Chondrocyte (in vitro differentiated cells): ENCODE data around the gene KCNQ1. TPM values are rescaled to one million over a fixed set of nuclear protein-coding genes. Genes with fewer than 3 reads are reported as not detected.

Experiments
- DNase-seq: peaks from one replicate; pipeline ENCODE4 v3.0.0; 2021; ENCODE audit warnings: mixed read lengths, low spot score
- H3K27ac Mint-ChIP-seq: one replicate; pipeline ENCODE4 v1.8.0; 2021; ENCODE audit warnings: mild to moderate bottlenecking, moderate library complexity, mixed read lengths; ENCODE audit not compliant: unreplicated experiment
- H3K27me3 Mint-ChIP-seq: 2 replicates; pipeline ENCODE4 v1.8.0; 2021; ENCODE audit warnings: low read depth, mixed read lengths
- H3K36me3 Mint-ChIP-seq: 2 replicates; pipeline ENCODE4 v1.8.0; 2021; ENCODE audit warnings: low read depth, mixed read lengths
- H3K4me1 Mint-ChIP-seq: 2 replicates; pipeline ENCODE4 v1.8.0; 2021; ENCODE audit warnings: low read depth, mild to moderate bottlenecking, mixed read lengths
- H3K4me3 Mint-ChIP-seq: one replicate; pipeline ENCODE4 v1.8.0; 2021; ENCODE audit warnings: mild to moderate bottlenecking, moderate library complexity, mixed read lengths; ENCODE audit not compliant: unreplicated experiment
- H3K9me3 Mint-ChIP-seq: 2 replicates; pipeline ENCODE4 v1.8.0; 2021; ENCODE audit warnings: low read depth, mixed read lengths
- total RNA-seq: library from RNA; stranded (reverse); gene quantifications from 3 replicates; pipeline ENCODE4 v1.2.1, GENCODE V29; 2021
- TF ChIP-seq, protein P1 (sequence below): fragments of 200-600 bp; sonication (generic); IDR thresholded peaks from 2 replicates; pipeline ENCODE4 v1.5.0; 2021; ENCODE audit warnings: antibody characterized with exemption, mild to moderate bottlenecking, moderate library complexity

The KCNQ1 gene
- total RNA-seq, 1 donor from 2014 or later, result not detected

DNA sequence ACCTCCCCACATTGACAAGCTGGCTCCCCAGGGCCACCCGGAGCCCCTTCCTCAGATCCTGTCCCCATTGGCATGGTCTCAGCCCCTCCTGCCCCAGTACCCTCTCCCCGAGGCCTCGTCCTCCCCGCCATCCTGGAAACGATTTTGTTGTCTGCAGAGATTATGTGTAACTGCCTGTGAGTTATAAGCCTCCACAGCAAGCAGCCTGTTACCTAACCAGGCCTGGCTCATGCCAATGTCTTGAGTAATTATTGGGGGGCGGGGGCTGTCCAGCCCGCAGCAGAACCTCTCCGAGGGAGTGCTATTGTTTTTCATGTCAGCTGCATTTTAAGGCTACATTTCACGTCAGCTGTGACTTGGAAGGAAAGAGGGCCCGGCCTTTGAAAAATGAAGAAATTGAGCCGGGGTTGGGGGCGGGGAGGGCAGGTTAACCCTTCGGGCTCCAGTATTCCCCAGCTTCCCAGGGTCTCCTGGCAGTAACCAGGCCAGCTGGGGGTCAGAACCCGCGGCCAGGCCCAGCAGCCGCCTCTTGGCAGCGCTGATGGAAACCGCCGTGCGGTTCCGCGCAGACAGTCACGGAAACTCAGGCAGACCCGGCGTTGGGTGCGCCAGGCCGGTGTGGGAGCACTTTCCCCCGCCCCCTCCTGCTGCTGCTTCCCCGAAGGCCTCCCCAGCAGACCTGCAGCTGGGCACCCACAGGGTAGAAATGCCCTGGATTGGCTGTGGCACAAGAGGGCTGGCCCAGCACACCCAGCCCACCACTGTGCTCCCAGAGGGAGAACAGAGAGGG, 381.3 kb downstream of the KCNQ1 start:
- DNase-seq, result no peak
- Mint-ChIP-seq H3K4me3 (peak overlapping the region; percentile 31), H3K4me1 (peaks cover 31% of the 10 kb centered on the region), H3K27ac (peak overlapping the region; percentile 94), H3K27me3 (no peaks in the 10 kb centered on the region), H3K36me3 (peaks cover 25% of the 10 kb centered on the region), H3K9me3 (peaks cover 40% of the 10 kb centered on the region)
- TF ChIP-seq, protein P1, sequence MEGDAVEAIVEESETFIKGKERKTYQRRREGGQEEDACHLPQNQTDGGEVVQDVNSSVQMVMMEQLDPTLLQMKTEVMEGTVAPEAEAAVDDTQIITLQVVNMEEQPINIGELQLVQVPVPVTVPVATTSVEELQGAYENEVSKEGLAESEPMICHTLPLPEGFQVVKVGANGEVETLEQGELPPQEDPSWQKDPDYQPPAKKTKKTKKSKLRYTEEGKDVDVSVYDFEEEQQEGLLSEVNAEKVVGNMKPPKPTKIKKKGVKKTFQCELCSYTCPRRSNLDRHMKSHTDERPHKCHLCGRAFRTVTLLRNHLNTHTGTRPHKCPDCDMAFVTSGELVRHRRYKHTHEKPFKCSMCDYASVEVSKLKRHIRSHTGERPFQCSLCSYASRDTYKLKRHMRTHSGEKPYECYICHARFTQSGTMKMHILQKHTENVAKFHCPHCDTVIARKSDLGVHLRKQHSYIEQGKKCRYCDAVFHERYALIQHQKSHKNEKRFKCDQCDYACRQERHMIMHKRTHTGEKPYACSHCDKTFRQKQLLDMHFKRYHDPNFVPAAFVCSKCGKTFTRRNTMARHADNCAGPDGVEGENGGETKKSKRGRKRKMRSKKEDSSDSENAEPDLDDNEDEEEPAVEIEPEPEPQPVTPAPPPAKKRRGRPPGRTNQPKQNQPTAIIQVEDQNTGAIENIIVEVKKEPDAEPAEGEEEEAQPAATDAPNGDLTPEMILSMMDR, result no peak

DNA sequence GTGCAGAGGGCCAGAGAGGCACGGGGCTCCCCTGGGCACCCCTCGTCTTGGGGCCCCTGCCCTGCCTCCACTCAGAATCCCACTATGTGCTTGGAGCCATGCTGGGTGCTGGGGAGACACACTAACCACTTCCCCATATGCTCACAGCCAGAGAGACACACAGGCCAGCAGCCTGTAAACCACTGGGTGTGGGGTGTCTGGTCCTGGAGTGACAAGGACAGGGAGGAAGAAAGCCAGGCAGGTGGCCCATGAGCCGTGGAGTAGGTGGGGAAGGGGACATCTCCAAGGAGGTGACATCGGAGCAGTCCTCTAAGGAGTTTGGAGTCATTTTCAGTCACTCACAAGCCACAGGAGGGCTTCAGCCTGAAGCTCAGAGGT, 381.9 kb downstream of the KCNQ1 start:
- Mint-ChIP-seq H3K4me1 (peaks cover 31% of the 10 kb centered on the region), H3K27me3 (no peaks in the 10 kb centered on the region), H3K4me3 (no peak overlapping the region), H3K36me3 (peaks cover 25% of the 10 kb centered on the region), H3K27ac (peak overlapping the region; percentile 94), H3K9me3 (peaks cover 40% of the 10 kb centered on the region)
- no peak for DNase-seq
- TF ChIP-seq, protein P1, result no peak

GRCh38 chr11:2827256-2827655, 382.4 kb downstream of the KCNQ1 start:
- H3K9me3 Mint-ChIP-seq, result peaks cover 35% of the 10 kb centered on the region
- peaks cover 31% of the 10 kb centered on the region for H3K4me1 Mint-ChIP-seq
- no peak overlapping the region for H3K4me3 Mint-ChIP-seq
- H3K36me3 Mint-ChIP-seq, result peaks cover 21% of the 10 kb centered on the region
- DNase-seq, result no peak
- TF ChIP-seq, protein P1, result no peak
- H3K27ac Mint-ChIP-seq, result peak overlapping the region; percentile 94
- H3K27me3 Mint-ChIP-seq, result no peaks in the 10 kb centered on the region

DNA sequence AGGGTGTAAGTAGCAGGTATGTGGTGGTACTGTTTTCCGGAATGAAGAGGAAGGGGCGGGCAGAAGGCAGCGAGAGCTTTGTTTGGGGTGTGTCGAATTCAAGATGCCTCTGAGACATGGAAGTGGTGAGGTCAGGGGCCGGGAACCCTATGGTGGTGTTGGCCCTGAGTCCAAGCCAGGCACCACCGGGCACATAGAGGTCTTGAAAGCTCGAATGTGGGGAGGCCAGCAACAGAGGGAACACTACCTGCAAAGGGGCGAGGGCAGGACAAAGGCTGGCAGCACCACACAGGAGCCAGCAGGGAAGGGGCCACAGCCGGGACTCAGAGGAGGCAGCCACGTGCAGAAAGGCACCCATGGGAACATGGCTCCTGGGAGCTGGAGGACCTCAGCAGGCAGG, 383.0 kb downstream of the KCNQ1 start:
- H3K27me3 Mint-ChIP-seq, result no peaks in the 10 kb centered on the region
- no peak overlapping the region for H3K4me3 Mint-ChIP-seq
- TF ChIP-seq, protein P1, result no peak
- no peak for DNase-seq
- H3K9me3 Mint-ChIP-seq, result peaks cover 30% of the 10 kb centered on the region
- H3K36me3 Mint-ChIP-seq, result peaks cover 16% of the 10 kb centered on the region
- H3K4me1 Mint-ChIP-seq, result peaks cover 31% of the 10 kb centered on the region
- no peak overlapping the region for H3K27ac Mint-ChIP-seq

GRCh38 chr11:2828585-2829330, 383.9 kb downstream of the KCNQ1 start:
- Mint-ChIP-seq H3K4me1 (peaks cover 31% of the 10 kb centered on the region), H3K4me3 (no peak overlapping the region), H3K27ac (no peak overlapping the region), H3K9me3 (peaks cover 20% of the 10 kb centered on the region), H3K27me3 (no peaks in the 10 kb centered on the region), H3K36me3 (peaks cover 7% of the 10 kb centered on the region)
- no peak for DNase-seq
- TF ChIP-seq, protein P1, result no peak
